Neural progenitor cell (in vitro differentiated cells): ENCODE results near the gene CNN2. TPM values are rescaled to one million over a fixed set of nuclear protein-coding genes. Genes with fewer than 3 reads are reported as not detected.

Experiments
- DNase-seq: peaks from one replicate; pipeline ENCODE4 v3.0.0-alpha.2; 2016; ENCODE audit warnings: low spot score
- H2AFZ ChIP-seq: fragments of 200-600 bp; sonication (generic); replicated peaks from 2 replicates; pipeline ENCODE4 v1.6.1; 2016; ENCODE audit warnings: antibody characterized with exemption
- H3F3A ChIP-seq: fragments of 200-600 bp; sonication (generic); 2 replicates; pipeline ENCODE4 v1.6.1; 2016; ENCODE audit warnings: antibody characterized with exemption, low read depth
- H3K27ac ChIP-seq: fragments of 200-600 bp; sonication (generic); 2 replicates; pipeline ENCODE4 v1.5.1; 2016; ENCODE audit warnings: mild to moderate bottlenecking
- H3K27me3 ChIP-seq: fragments of 200-600 bp; sonication (generic); 2 replicates; pipeline ENCODE4 v1.6.1; 2016; ENCODE audit warnings: mild to moderate bottlenecking, moderate library complexity
- H3K36me3 ChIP-seq: fragments of 200-600 bp; sonication (generic); 2 replicates; pipeline ENCODE4 v1.5.1; 2016
- H3K4me1 ChIP-seq: fragments of 200-600 bp; sonication (generic); 2 replicates; pipeline ENCODE4 v1.6.1; 2016; ENCODE audit warnings: mixed run types
- H3K4me2 ChIP-seq: fragments of 200-600 bp; sonication (generic); 2 replicates; pipeline ENCODE4 v1.6.1; 2016
- H3K4me3 ChIP-seq: fragments of 200-600 bp; sonication (generic); 2 replicates; pipeline ENCODE4 v1.5.1; 2016
- H3K79me2 ChIP-seq: fragments of 200-600 bp; sonication (generic); 2 replicates; pipeline ENCODE4 v1.6.1; 2016; ENCODE audit warnings: low read depth
- H3K9ac ChIP-seq: fragments of 200-600 bp; sonication (generic); 2 replicates; pipeline ENCODE4 v1.6.1; 2016
- H3K9me3 ChIP-seq: fragments of 200-600 bp; sonication (generic); 2 replicates; pipeline ENCODE4 v1.5.1; 2016; ENCODE audit warnings: low read depth
- H4K20me1 ChIP-seq: fragments of 200-600 bp; sonication (generic); 2 replicates; pipeline ENCODE4 v1.6.1; 2016; ENCODE audit warnings: low read depth
- H3K27ac Mint-ChIP-seq: 3 replicates; pipeline ENCODE4 v1.8.0; 2021; ENCODE audit warnings: mixed read lengths
- H3K27me3 Mint-ChIP-seq: 2 replicates; pipeline ENCODE4 v1.8.0; 2022; ENCODE audit warnings: low read depth, mild to moderate bottlenecking, inconsistent platforms, moderate library complexity, mixed read lengths; ENCODE audit not compliant: insufficient read depth
- H3K36me3 Mint-ChIP-seq: 3 replicates; pipeline ENCODE4 v1.8.0; 2021; ENCODE audit warnings: mixed read lengths
- H3K4me1 Mint-ChIP-seq: 3 replicates; pipeline ENCODE4 v1.8.0; 2021; ENCODE audit warnings: mixed read lengths
- H3K4me3 Mint-ChIP-seq: 3 replicates; pipeline ENCODE4 v1.8.0; 2021; ENCODE audit warnings: mild to moderate bottlenecking, moderate library complexity, mixed read lengths
- H3K9me3 Mint-ChIP-seq: 3 replicates; pipeline ENCODE4 v1.8.0; 2020; ENCODE audit warnings: mixed read lengths
- EZH2 ChIP-seq: fragments of 200-600 bp; sonication (generic); IDR thresholded peaks from 2 replicates; pipeline ENCODE4 v1.6.1; 2017; ENCODE audit warnings: antibody characterized with exemption, mild to moderate bottlenecking, moderate library complexity
- EZH2phosphoT487 ChIP-seq: fragments of 200-600 bp; sonication (generic); IDR thresholded peaks from 2 replicates; pipeline ENCODE4 v1.6.1; 2017; ENCODE audit warnings: antibody characterized with exemption
- total RNA-seq: library from RNA; depleted of rRNA; stranded (reverse); fragments of >200 nt; gene quantifications from 2 replicates; pipeline ENCODE4 v1.2.3, GENCODE V29; 2015; ENCODE audit warnings: low replicate concordance
- TF ChIP-seq, protein P1 (sequence below): fragments of 200-600 bp; sonication (generic); IDR thresholded peaks from 2 replicates; pipeline ENCODE4 v1.5.1; 2017; ENCODE audit warnings: antibody characterized with exemption, mild to moderate bottlenecking

CNN2 gene
- total RNA-seq, 1 donor from 2014 or later = 131 TPM

DNA sequence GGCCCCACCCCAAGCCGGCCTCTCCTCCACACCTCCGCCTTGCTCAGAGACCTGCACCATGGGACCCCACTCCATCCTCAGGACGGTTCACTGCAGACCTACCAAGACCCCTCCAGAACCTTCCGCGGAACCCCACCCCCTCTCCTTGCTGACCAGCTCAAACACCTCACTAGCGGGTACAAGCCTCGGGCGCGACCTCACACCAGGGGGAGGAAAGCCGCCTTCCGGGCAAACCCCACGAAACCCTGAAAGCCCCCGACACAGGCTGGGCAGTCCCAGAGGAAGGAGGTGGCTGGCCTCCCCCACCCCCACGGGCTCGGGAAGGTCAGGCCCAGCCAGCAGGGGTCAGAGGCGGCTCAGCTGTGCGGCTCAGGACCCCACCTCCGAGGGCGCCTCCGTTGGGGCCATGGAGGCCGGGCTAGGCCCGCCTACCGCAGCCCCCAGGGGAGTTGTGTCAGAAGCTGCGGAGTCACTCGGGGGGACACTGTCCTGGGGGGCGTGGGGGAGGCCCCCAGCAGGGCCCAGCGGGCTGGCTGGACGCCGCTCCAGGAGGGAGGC is 16.3 kb upstream of the CNN2 start:
- H3K4me3 Mint-ChIP-seq = no peak overlapping the region
- H2AFZ ChIP-seq = no peak overlapping the region
- no peaks in the 10 kb centered on the region for H3K9me3 Mint-ChIP-seq
- no peak overlapping the region for H3K4me2 ChIP-seq
- H3K4me1 ChIP-seq = no peaks in the 10 kb centered on the region
- no peaks in the 10 kb centered on the region for H3K36me3 ChIP-seq
- H3K36me3 Mint-ChIP-seq = no peaks in the 10 kb centered on the region
- TF ChIP-seq EZH2phosphoT487 (no peak), EZH2 (no peak)
- TF ChIP-seq, protein P1, sequence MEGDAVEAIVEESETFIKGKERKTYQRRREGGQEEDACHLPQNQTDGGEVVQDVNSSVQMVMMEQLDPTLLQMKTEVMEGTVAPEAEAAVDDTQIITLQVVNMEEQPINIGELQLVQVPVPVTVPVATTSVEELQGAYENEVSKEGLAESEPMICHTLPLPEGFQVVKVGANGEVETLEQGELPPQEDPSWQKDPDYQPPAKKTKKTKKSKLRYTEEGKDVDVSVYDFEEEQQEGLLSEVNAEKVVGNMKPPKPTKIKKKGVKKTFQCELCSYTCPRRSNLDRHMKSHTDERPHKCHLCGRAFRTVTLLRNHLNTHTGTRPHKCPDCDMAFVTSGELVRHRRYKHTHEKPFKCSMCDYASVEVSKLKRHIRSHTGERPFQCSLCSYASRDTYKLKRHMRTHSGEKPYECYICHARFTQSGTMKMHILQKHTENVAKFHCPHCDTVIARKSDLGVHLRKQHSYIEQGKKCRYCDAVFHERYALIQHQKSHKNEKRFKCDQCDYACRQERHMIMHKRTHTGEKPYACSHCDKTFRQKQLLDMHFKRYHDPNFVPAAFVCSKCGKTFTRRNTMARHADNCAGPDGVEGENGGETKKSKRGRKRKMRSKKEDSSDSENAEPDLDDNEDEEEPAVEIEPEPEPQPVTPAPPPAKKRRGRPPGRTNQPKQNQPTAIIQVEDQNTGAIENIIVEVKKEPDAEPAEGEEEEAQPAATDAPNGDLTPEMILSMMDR = no peak
- H3K4me3 ChIP-seq = no peak overlapping the region
- H3K27ac Mint-ChIP-seq = no peak overlapping the region
- no peak overlapping the region for H3K9ac ChIP-seq
- no peak overlapping the region for H3K27ac ChIP-seq
- peaks cover 9% of the 10 kb centered on the region for H3K79me2 ChIP-seq
- no peak for DNase-seq
- H3K27me3 ChIP-seq = no peaks in the 10 kb centered on the region
- no peaks in the 10 kb centered on the region for H3K27me3 Mint-ChIP-seq
- H3K9me3 ChIP-seq = no peaks in the 10 kb centered on the region
- H4K20me1 ChIP-seq = peaks cover 12% of the 10 kb centered on the region
- no peaks in the 10 kb centered on the region for H3F3A ChIP-seq
- no peaks in the 10 kb centered on the region for H3K4me1 Mint-ChIP-seq

DNA sequence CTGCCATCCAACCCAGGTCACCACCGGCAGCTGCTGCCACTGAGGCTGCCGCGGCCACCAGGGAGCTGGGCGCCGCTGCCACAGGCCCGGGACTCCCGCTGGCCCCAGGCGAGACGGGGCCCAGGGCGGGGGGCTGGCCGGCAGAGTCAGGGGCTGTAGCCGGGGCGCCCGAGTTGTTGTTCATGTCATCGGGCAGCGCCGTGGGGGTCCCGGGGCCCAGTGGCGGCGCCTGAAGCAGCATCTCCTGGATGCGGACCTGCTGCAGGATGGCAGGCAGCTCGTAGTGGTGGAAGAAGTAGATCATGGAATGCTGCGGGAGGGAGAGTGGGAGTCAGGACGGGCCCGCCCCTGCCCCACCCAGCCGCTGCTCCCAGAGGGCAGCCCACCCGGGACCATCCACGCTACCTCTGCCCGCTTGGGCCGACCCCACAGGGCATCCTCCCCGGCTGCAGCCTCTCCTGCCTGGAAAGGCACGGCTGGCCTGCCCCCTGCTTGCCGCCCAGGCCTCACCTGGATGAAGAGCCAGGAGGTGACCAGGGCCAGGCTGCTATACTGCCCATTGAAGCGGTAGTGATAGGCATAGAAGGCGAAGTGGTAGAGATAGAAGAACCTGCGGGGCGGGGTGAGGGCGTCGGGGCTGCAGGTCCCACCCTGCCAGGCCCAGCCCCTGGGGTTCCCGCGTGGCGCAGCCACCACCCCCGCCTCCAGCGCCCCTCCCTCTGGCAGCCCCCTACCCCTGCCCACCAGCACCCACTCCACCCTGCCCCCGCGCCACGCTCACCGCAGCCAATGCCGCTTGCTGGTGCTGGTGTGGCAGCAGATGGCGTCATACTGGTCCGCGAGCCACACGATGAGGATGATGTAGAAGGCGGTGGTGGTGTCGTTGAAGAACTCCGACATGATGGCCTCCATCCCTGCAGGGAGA is 15.6 kb upstream of the CNN2 start:
- H3K9ac ChIP-seq = no peak overlapping the region
- no peaks in the 10 kb centered on the region for H3K27me3 ChIP-seq
- H2AFZ ChIP-seq = no peak overlapping the region
- no peaks in the 10 kb centered on the region for H3K9me3 ChIP-seq
- no peaks in the 10 kb centered on the region for H3K36me3 ChIP-seq
- Mint-ChIP-seq H3K9me3 (no peaks in the 10 kb centered on the region), H3K27ac (no peak overlapping the region), H3K36me3 (no peaks in the 10 kb centered on the region), H3K4me1 (peaks cover 4% of the 10 kb centered on the region), H3K4me3 (no peak overlapping the region), H3K27me3 (no peaks in the 10 kb centered on the region)
- no peak for DNase-seq
- TF ChIP-seq EZH2phosphoT487 = no peak
- TF ChIP-seq, protein P1 = no peak
- no peak for TF ChIP-seq EZH2
- peaks cover 20% of the 10 kb centered on the region for H4K20me1 ChIP-seq
- peaks cover 3% of the 10 kb centered on the region for H3K4me1 ChIP-seq
- H3K79me2 ChIP-seq = peaks cover 17% of the 10 kb centered on the region
- no peak overlapping the region for H3K4me3 ChIP-seq
- no peaks in the 10 kb centered on the region for H3F3A ChIP-seq
- no peak overlapping the region for H3K27ac ChIP-seq
- no peak overlapping the region for H3K4me2 ChIP-seq

GRCh38 chr19:1011831-1012333 is 14.5 kb upstream of the CNN2 start:
- H3K27ac Mint-ChIP-seq = no peak overlapping the region
- Histone ChIP-seq H2AFZ (no peak overlapping the region), H3K9ac (no peak overlapping the region)

More at GRCh38 chr19:1011831-1012333, 14.5 kb upstream of the CNN2 start:
- no peaks in the 10 kb centered on the region for H3K36me3 ChIP-seq
- peaks cover 14% of the 10 kb centered on the region for H3K4me1 Mint-ChIP-seq
- no peak overlapping the region for H3K4me3 ChIP-seq
- H3K27me3 Mint-ChIP-seq = no peaks in the 10 kb centered on the region
- no peak for TF ChIP-seq EZH2
- TF ChIP-seq, protein P1 = no peak
- TF ChIP-seq EZH2phosphoT487 = no peak
- H3K79me2 ChIP-seq = peaks cover 28% of the 10 kb centered on the region
- no peak overlapping the region for H3K27ac ChIP-seq
- H3F3A ChIP-seq = no peaks in the 10 kb centered on the region
- H3K4me2 ChIP-seq = no peak overlapping the region
- H3K36me3 Mint-ChIP-seq = no peaks in the 10 kb centered on the region
- H3K4me3 Mint-ChIP-seq = no peak overlapping the region
- H3K4me1 ChIP-seq = peaks cover 9% of the 10 kb centered on the region
- DNase-seq = no peak
- H3K9me3 ChIP-seq = no peaks in the 10 kb centered on the region
- peaks cover 30% of the 10 kb centered on the region for H4K20me1 ChIP-seq
- H3K9me3 Mint-ChIP-seq = no peaks in the 10 kb centered on the region
- H3K27me3 ChIP-seq = no peaks in the 10 kb centered on the region
